GM19023 (cell line): ENCODE results near the gene ATP1A2.
A peak's percentile ranks its signal among the peaks of the same experiment; 100 is the strongest.

Experiments used
- ATAC-seq: cut with Tn5 transposase; IDR thresholded peaks from one replicate; pipeline ENCODE4 v1.9.1; 2021; ENCODE audit warnings: mild to moderate bottlenecking, moderate library complexity; ENCODE audit not compliant: unreplicated experiment

The ATP1A2 gene

GRCh38 chr1:160115545-160116282 lies at the start of gene ATP1A2:
TSS of gene ATP1A2 (plus strand) at chr1:160115759. CDS start at chr1:160115862, 103 bp downstream.
- no peak for ATAC-seq

- ATAC-seq, result no peak
These were observed 48.5 kb upstream of the ATP1A2 start for GRCh38 chr1:160066829-160067745.

GRCh38 chr1:160068225-160068624 lies 47.3 kb upstream of the ATP1A2 start:
- ATAC-seq, result no peak

- ATAC-seq, result no peak
These were observed 45.9 kb upstream of the ATP1A2 start, which contains the start of gene KCNJ10 for GRCh38 chr1:160069460-160070231. TSS of gene KCNJ10 (minus strand) at chr1:160070160. CDS start at chr1:160042532, 27,628 bp downstream.

GRCh38 chr1:160070243-160071163 lies 45.1 kb upstream of the ATP1A2 start:
- ATAC-seq, result peak; percentile 60

GRCh38 chr1:160071289-160071688 lies 44.3 kb upstream of the ATP1A2 start:
- ATAC-seq, result no peak

- ATAC-seq, result no peak
These were observed 40.7 kb upstream of the ATP1A2 start for GRCh38 chr1:160074865-160075264.

GRCh38 chr1:160075836-160076235 lies 39.7 kb upstream of the ATP1A2 start:
- no peak for ATAC-seq

GRCh38 chr1:160076295-160076694 lies 39.3 kb upstream of the ATP1A2 start:
- no peak for ATAC-seq

GRCh38 chr1:160077486-160077885 lies 38.1 kb upstream of the ATP1A2 start:
- no peak for ATAC-seq

- ATAC-seq, result no peak
These were observed 36.9 kb upstream of the ATP1A2 start for GRCh38 chr1:160078512-160079195.

GRCh38 chr1:160079448-160079847 lies 36.1 kb upstream of the ATP1A2 start:
- ATAC-seq, result no peak

- ATAC-seq, result no peak
These were observed 35.0 kb upstream of the ATP1A2 start for GRCh38 chr1:160080381-160081100.

GRCh38 chr1:160081261-160081936 lies 34.2 kb upstream of the ATP1A2 start, which contains the start of gene KCNJ9:
TSS of gene KCNJ9 (plus strand) at chr1:160081538. CDS start at chr1:160084031, 2,493 bp downstream.
- ATAC-seq, result no peak

GRCh38 chr1:160082487-160082886 lies 33.1 kb upstream of the ATP1A2 start:
- ATAC-seq, result no peak

GRCh38 chr1:160082926-160083325 lies 32.6 kb upstream of the ATP1A2 start:
- no peak for ATAC-seq

- ATAC-seq, result peak; percentile 50
These were observed 31.4 kb upstream of the ATP1A2 start for GRCh38 chr1:160083968-160084770.
